GM18861 (cell line): Measurements from ENCODE around the gene PPM1D.
A peak's percentile ranks its signal among the peaks of the same experiment; 100 is the strongest.
"Not testable (repeated sequence)": the region's sequence is repeated elsewhere in the genome, so short reads cannot be mapped to it uniquely, and the experiment has no call there.

Experiments
- ATAC-seq: cut with Tn5 transposase; IDR thresholded peaks from one replicate; pipeline ENCODE4 v1.9.1; 2021; ENCODE audit not compliant: unreplicated experiment

PPM1D gene

DNA sequence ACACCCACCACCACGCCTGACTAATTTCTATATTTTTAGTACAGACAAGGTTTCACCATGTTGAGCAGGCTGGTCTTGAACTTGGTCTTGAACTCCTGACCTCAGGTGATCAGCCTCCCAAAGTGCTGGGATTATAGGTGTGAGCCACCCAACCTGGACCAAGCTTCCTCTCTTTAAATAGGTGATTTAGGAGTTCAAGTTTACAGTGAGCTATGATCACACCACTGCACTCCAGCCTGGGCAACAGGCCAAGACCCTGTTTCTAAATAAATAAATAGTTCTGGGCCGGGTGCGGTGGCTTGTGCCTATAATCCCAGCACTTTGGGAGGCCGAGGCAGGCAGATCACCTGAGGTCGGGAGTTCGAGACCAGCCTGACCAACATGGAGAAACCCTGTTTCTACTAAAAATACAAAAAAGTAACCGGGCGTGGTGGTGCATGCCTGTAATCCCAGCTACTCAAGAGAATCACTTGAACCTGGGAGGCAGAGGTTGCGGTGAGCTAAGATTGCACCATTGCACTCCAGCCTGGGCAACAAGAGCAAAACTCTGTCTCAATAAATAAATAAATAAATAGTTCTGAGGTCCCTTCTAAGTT lies 6.5 kb upstream of the PPM1D start:
- ATAC-seq: not testable (repeated sequence)

DNA sequence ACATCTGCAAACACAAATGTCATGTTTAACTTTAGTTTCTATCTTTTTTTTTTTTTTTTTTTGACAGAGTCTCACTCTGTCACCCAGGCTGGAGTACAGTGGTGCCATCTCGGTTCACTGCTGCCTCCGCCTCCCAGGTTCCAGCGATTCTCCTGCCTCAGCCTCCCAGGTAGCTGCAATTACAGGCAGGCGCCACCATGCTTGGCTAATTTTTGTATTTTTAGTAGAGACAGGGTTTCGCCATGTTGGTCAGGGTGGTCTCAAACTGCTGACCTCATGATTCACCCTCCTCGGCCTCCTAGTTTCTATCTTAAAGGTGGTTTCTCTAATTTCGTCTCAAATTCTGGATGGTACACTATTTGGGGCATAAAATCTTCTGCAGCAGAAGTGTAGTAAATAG lies 5.8 kb upstream of the PPM1D start:
- ATAC-seq: not testable (repeated sequence)

GRCh38 chr17:60594734-60595133 lies 5.3 kb upstream of the PPM1D start:
- no peak for ATAC-seq

DNA sequence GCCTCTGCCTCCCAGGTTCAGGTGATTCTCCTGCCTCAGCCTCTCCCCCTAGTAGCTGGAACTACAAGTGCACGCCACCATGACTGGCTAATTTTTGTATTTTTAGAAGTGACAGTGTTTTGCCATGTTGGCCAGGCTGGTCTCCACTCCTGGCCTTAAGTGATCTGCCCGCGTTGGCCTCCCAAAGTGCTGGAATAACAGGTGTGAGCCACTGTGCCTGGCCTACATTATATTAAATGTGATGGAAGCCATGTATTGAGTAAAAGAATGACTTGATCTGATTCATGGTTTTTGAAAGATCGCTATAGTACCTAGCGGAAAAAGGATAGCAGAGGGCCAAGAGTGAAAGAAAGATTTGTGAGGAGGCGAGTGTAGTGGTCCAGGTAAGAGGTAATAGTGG lies 2.7 kb upstream of the PPM1D start:
- no peak for ATAC-seq

- ATAC-seq: no peak
Measured at GRCh38 chr17:60598001-60598736, 1.8 kb upstream of the PPM1D start.

DNA sequence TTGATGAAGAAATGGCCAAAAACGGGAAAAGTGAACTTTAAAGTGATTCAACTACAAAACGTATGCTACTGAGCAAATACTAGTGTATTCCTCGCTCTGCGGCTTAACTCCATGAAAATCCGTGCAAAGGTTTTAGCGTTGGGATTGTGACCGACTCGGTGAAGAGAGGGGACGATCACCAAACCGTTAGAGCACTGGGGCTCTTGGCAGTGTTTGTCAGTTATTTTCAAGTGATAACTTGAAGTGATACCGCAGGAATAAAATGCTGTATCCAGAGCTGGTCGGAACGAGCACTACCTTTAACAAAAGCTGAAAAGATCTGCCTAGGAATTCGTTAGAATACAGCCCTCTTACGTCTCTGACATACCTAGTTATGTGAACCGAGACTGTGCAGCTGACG lies 773 bp upstream of the PPM1D start:
- ATAC-seq: no peak

DNA sequence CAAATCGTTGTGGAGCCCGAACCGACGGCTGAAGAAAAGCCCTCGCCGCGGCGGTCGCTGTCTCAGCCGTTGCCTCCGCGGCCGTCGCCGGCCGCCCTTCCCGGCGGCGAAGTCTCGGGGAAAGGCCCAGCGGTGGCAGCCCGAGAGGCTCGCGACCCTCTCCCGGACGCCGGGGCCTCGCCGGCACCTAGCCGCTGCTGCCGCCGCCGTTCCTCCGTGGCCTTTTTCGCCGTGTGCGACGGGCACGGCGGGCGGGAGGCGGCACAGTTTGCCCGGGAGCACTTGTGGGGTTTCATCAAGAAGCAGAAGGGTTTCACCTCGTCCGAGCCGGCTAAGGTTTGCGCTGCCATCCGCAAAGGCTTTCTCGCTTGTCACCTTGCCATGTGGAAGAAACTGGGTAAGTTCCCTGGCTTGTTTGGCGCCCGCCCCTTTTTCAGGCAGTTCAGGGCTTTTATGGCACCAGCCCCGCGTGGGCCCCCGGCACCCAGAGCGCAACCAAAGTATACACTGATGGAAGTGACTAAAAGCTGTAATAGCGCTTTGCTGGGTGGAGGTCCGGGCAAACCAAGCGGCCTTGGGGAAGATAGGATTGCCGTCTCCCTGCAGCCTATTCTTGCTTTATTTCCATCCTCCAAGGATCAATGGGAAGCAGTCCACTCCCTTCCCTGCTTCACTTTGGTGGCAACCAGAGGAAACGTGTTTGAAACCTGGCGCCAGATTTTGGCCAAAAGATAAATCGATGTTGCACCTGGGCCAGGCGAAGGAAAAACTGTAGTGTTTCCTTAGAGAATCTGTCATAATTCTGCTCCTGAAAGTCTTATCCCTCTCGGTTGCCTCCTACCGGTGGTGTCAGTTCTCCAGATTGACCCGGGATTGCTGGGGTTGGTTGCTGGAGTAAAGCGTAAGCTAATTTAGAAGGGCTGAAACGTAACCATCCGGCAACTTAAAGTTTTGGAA lies 775 bp downstream of the PPM1D start:
- peak; percentile 8 for ATAC-seq

GRCh38 chr17:60601447-60602384 lies 1.7 kb downstream of the PPM1D start:
- no peak for ATAC-seq

DNA sequence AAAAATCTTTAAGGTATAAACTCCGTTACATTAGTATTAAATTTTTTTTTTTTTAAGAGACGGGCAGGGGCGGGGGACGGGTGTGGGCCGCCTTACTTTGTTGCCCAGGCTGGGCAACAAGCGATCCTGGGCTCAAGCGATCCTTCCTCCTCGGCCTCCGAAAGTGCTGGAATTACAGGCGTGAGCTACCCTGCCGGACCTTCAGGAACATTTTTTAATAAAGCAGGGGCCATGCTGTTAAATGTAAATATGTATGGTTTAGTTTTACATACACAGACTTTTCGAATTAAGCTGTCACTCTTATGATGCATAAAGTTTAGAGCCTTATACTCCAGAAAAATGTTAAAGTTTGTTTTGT lies 2.4 kb downstream of the PPM1D start:
- no peak for ATAC-seq

DNA sequence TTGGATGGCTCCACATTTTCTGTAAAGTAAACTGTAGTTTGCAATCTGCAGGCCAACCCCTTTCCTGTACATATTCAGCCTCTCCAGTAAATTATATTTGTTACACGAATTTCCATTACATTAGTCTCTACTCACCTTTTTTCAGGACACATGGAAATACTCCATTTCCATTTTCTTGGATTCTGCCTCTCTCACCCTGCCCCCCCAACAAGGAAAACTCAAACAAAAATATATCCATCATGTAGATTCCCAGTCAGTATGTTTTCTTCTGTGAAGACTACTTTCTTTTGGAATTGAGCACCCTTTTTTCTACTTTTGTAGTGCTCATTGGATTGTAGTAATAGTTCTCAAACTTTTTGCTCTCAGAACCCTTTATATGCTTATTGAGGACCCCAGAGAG lies 2.9 kb downstream of the PPM1D start:
- no peak for ATAC-seq

DNA sequence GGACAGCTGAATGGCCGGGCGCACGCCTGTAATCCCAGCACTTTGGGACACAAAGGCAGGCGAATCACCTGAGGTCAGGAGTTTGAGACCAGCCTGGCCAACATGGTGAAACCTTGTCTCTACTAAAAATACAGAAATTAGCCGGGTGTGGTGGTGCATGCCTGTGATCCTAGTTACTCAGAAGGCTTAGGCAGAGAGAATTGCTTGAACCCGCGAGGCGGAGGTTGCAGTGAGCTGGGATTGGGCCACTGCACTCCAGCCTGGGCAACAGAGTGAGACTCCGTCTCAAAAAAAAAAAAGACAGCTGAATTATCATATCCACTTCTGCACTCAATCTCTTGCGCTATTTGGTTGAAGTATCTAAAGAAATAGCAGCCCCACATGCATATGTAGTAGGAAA lies 3.5 kb downstream of the PPM1D start:
- not testable (repeated sequence) for ATAC-seq

DNA sequence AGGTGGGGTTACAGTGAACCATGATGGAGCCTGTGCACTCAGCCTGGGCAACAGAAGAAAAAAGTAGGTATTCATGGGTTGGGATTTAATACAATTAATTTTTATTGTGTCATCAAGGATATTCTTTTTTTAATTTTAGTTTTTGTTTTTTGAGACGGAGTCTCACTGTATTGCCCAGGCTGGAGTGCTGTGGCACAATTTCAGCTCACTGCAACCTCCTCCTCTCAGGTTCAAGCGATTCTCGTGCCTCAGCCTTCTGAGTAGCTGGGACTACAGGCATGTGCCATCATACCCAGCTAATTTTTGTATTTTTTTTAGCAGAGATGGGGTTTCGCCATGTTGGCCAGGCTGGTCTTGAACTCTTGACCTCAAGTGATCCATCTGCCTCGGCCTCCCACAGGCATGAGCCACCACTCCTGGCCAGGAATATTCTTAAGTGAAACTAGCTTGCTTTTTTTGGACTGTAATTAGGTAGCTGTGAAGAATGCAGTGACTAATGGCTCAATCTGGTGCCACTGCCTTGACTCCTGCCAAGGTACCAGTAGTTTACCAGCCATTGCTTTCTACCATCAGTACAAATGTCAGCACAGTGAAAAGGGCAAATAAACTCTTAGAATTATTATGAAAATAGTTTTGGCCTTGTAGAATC lies 4.8 kb downstream of the PPM1D start:
- ATAC-seq: no peak

DNA sequence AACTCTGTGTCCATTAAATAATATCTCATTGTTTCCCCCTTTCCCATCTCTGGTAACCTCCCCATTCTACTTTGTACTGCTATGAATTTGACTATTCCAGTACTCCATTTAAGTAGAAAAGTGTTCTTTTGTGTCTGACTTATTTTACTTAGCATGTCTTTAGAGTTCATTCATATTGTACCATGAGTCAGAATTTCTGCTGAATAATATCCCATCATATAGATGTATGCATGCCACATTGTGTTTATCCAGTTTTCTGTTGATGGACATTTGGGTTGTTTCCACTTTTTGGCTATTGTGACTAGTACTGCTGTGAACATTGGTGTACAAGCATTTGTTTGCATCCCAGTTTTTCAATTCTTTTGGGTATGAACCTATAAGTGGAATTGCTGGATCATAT lies 6.0 kb downstream of the PPM1D start:
- ATAC-seq: no peak

GRCh38 chr17:60610473-60610872 lies 10.5 kb downstream of the PPM1D start:
- no peak for ATAC-seq

- ATAC-seq: not testable (repeated sequence)
Measured at GRCh38 chr17:60611321-60611720, 11.3 kb downstream of the PPM1D start.

- no peak for ATAC-seq
Measured at GRCh38 chr17:60613325-60613724, 13.3 kb downstream of the PPM1D start.

DNA sequence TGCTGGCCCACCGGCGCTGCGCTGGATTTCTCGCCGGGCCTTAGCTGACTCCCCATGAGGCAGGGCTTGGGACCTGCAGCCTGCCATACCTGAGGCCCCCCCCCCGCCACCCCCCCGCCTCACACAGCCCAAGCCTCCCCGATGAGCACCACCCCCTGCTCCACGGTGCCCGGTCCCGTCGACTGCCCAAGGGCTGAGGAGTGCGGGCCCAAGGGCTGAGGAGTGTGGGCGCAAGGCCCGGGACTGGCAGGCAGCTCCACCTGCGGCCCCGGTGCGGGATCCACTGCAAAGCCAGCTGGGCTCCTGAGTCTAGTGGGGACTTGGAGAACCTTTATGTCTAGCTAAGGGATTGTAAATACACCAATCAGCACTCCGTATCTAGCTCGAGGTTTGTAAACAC lies 13.8 kb downstream of the PPM1D start:
- not testable (repeated sequence) for ATAC-seq

- ATAC-seq: not testable (repeated sequence)
Measured at GRCh38 chr17:60614247-60614646, 14.3 kb downstream of the PPM1D start.

DNA sequence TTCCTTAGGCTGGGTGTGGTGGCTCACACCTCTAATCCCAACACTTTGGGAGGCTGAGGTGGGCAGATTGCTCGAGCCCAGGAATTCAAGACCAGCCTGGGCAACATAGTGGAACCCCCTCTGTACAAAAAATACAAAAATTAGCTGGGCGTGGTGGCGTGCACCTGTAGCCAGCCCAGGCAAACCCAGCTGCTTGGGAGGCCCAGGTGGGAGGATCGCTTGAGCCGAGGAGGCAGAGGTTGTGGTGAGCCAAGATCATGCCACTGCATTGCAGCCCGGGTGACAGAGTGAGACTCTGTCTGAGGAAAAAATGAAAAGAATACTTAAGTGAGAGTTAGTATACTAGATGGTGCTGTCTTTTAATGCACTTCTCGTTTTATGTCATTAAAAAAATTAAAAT lies 15.1 kb downstream of the PPM1D start:
- ATAC-seq: no peak

GRCh38 chr17:60615840-60616239 lies 15.8 kb downstream of the PPM1D start:
- no peak for ATAC-seq
